H1 (cell line): ENCODE data around the gene CLCF1. TPM values are rescaled to one million over a fixed set of nuclear protein-coding genes. Genes with fewer than 3 reads are reported as not detected.
A peak's percentile ranks its signal among the peaks of the same experiment; 100 is the strongest.

Experiments
- CTCF ChIA-PET: fragments of 300-600 bp; sonication (Branson Sonifier 250); formaldehyde crosslinking; loops from one replicate; lab custom pipeline; 2021; ENCODE audit not compliant: partially characterized antibody; lab: Charles Lee
- POLR2A ChIA-PET: fragments of 300-600 bp; sonication (Branson Sonifier 250); formaldehyde crosslinking; loops from one replicate; lab custom pipeline; 2021; ENCODE audit warnings: inconsistent platforms; ENCODE audit not compliant: partially characterized antibody; lab: Charles Lee
- DNase-seq, 2 experiments: peaks; one replicate each; pipeline versions ENCODE4 v3.0.0 to v3.0.0-alpha.2; 2010 to 2022; ENCODE audit warnings: low spot score in 2 of 2, low read depth in 1 of 2, mixed read lengths in 1 of 2
- FAIRE-seq: peaks from 2 replicates; lab custom pipeline; 2011; peaks lifted over from hg19 to GRCh38; lab: Jason Lieb, UNC
- H2AFZ ChIP-seq: 2 replicates; pipeline ENCODE4 v1.8.1; 2012; ENCODE audit warnings: low read length, inconsistent platforms
- H2AK5ac ChIP-seq: 2 replicates; pipeline ENCODE4 v1.6.1; 2013; ENCODE audit warnings: low read depth, low read length
- H2BK120ac ChIP-seq: replicated peaks from 2 replicates; pipeline ENCODE3; 2013; ENCODE audit warnings: low read depth, low read length, inconsistent platforms
- H2BK12ac ChIP-seq: 2 replicates; pipeline ENCODE4 v1.6.1; 2013; ENCODE audit warnings: low read depth, low read length
- H2BK15ac ChIP-seq: 2 replicates; pipeline ENCODE4 v1.6.1; 2013; ENCODE audit warnings: low read length
- H2BK20ac ChIP-seq: 2 replicates; pipeline ENCODE4 v1.6.1; 2013; ENCODE audit warnings: low read length
- H2BK5ac ChIP-seq: 2 replicates; pipeline ENCODE4 v1.6.1; 2013; ENCODE audit warnings: low read depth, low read length
- H3K14ac ChIP-seq: 2 replicates; pipeline ENCODE4 v1.6.1; 2013; ENCODE audit warnings: inconsistent platforms; ENCODE audit not compliant: insufficient read length
- H3K18ac ChIP-seq: 2 replicates; pipeline ENCODE4 v1.6.1; 2013; ENCODE audit warnings: low read length; ENCODE audit errors: extremely low read depth
- H3K23ac ChIP-seq: 2 replicates; pipeline ENCODE4 v1.6.1; 2013; ENCODE audit warnings: inconsistent platforms; ENCODE audit not compliant: insufficient read length
- H3K23me2 ChIP-seq: 2 replicates; pipeline ENCODE4 v1.6.1; 2013; ENCODE audit warnings: low read depth, low read length
- H3K27ac ChIP-seq: 2 replicates; pipeline ENCODE4 v1.6.1; 2011; ENCODE audit warnings: low read depth, low read length, inconsistent platforms
- H3K27me3 ChIP-seq, 4 experiments: replicated peaks in 1 of 4; 1 replicate in 1 of 4; 2 replicates in 3 of 4; pipeline versions ENCODE4 v1.6.1 to v1.8.1; 2011 to 2013; ENCODE audit warnings: low read length in 3 of 4, mild to moderate bottlenecking in 3 of 4, inconsistent platforms in 2 of 4, mixed read lengths in 2 of 4, moderate library complexity in 1 of 4; ENCODE audit not compliant: control insufficient read depth in 3 of 4, insufficient read depth in 3 of 4; ENCODE audit errors: extremely low read depth in 1 of 4
- H3K36me3 ChIP-seq, 4 experiments: 2 replicates each; pipeline versions ENCODE4 v1.6.1 to v1.8.1; 2011 to 2013; ENCODE audit warnings: mild to moderate bottlenecking in 4 of 4, low read length in 3 of 4, moderate library complexity in 2 of 4, control low read depth in 1 of 4, inconsistent platforms in 1 of 4; ENCODE audit not compliant: insufficient read depth in 4 of 4, control insufficient read depth in 2 of 4
- H3K4ac ChIP-seq: replicated peaks from 2 replicates; pipeline ENCODE3; 2013; ENCODE audit warnings: low read length, low read depth, mixed read lengths, inconsistent platforms; ENCODE audit not compliant: insufficient read length
- H3K4me1 ChIP-seq, 4 experiments: replicated peaks in 1 of 4; 1 replicate in 1 of 4; 2 replicates in 3 of 4; pipeline versions ENCODE4 v1.6.1 to v1.8.1; 2011 to 2013; ENCODE audit warnings: low read length in 3 of 4, inconsistent platforms in 2 of 4, mixed read lengths in 1 of 4; ENCODE audit not compliant: insufficient read depth in 4 of 4, control insufficient read depth in 3 of 4
- H3K4me2 ChIP-seq, 2 experiments: 2 replicates each; pipeline versions ENCODE4 v1.6.1 to v1.8.1; 2011 to 2013; ENCODE audit warnings: low read depth in 2 of 2, low read length in 2 of 2, control low read depth in 1 of 2, inconsistent platforms in 1 of 2, mild to moderate bottlenecking in 1 of 2; ENCODE audit not compliant: insufficient read depth in 1 of 2
- H3K4me3 ChIP-seq, 4 experiments: fragments of 200-600, 300-600 bp in 1 of 4; sonication (generic), shearing (Covaris generic), sonication (Bioruptor Twin) in 1 of 4; 2 replicates each; pipeline versions ENCODE4 v1.5.1 to v1.8.1; 2011 to 2016; ENCODE audit warnings: low read length in 4 of 4, low read depth in 3 of 4, control low read depth in 2 of 4, inconsistent platforms in 2 of 4, mild to moderate bottlenecking in 2 of 4, mixed read lengths in 1 of 4, moderate library complexity in 1 of 4; ENCODE audit not compliant: insufficient read depth in 2 of 4; ENCODE audit errors: extremely low read depth in 1 of 4
- H3K56ac ChIP-seq: replicated peaks from 2 replicates; pipeline ENCODE3; 2013; ENCODE audit warnings: low read depth, mild to moderate bottlenecking, mixed read lengths, low read length, inconsistent platforms; ENCODE audit not compliant: insufficient read length
- H3K79me1 ChIP-seq: 2 replicates; pipeline ENCODE4 v1.6.1; 2013; ENCODE audit warnings: low read depth, low read length, control low read depth
- H3K79me2 ChIP-seq, 2 experiments: 2 replicates each; pipeline versions ENCODE4 v1.6.1 to v1.8.1; 2012 to 2013; ENCODE audit warnings: low read length in 2 of 2, mild to moderate bottlenecking in 2 of 2, inconsistent platforms in 1 of 2; ENCODE audit not compliant: insufficient read depth in 2 of 2, control insufficient read depth in 1 of 2
- H3K9ac ChIP-seq, 4 experiments: replicated peaks in 1 of 4; 1 replicate in 1 of 4; 2 replicates in 3 of 4; pipeline versions ENCODE4 v1.6.1 to v1.8.1; 2011 to 2013; ENCODE audit warnings: low read depth in 3 of 4, low read length in 3 of 4, control low read depth in 2 of 4, mild to moderate bottlenecking in 2 of 4, moderate library complexity in 2 of 4, inconsistent platforms in 1 of 4; ENCODE audit errors: extremely low read depth in 1 of 4
- H3K9me3 ChIP-seq, 2 experiments: 2 replicates each; pipeline versions ENCODE4 v1.6.1 to v1.8.1; 2012 to 2013; ENCODE audit warnings: mild to moderate bottlenecking in 2 of 2, moderate library complexity in 2 of 2, control low read depth in 1 of 2, inconsistent platforms in 1 of 2, low read depth in 1 of 2, low read length in 1 of 2, mixed read lengths in 1 of 2; ENCODE audit not compliant: insufficient read depth in 2 of 2
- H4K20me1 ChIP-seq, 2 experiments: replicated peaks in 1 of 2; 2 replicates each; pipeline versions ENCODE3 to v1.8.1; 2011 to 2013; ENCODE audit warnings: inconsistent platforms in 2 of 2, low read length in 2 of 2, mild to moderate bottlenecking in 1 of 2; ENCODE audit not compliant: insufficient read depth in 2 of 2, control insufficient read depth in 1 of 2
- H4K5ac ChIP-seq: 2 replicates; pipeline ENCODE4 v1.6.1; 2013; ENCODE audit warnings: low read length, low read depth, mixed read lengths, inconsistent platforms; ENCODE audit not compliant: insufficient read length
- H4K8ac ChIP-seq: 2 replicates; pipeline ENCODE4 v1.8.0; 2013; ENCODE audit warnings: mild to moderate bottlenecking, moderate library complexity, low read length, inconsistent platforms; ENCODE audit not compliant: insufficient read depth; ENCODE audit errors: extremely low read depth
- H4K91ac ChIP-seq: replicated peaks from 2 replicates; pipeline ENCODE3; 2013; ENCODE audit warnings: low read length, mixed read lengths, inconsistent platforms; ENCODE audit not compliant: insufficient read length
- WGBS, 2 experiments: shearing (Covaris generic) in 1 of 2; methylation state at CpG; one replicate each; pipeline versions ENCODE4 v1.1.6 to v1.1.7; 2013 to 2015; ENCODE audit warnings: low lambda C conversion rate in 2 of 2, mixed read lengths in 2 of 2, inconsistent platforms in 1 of 2, low coverage in 1 of 2, missing lambda C conversion rate in 1 of 2; ENCODE audit not compliant: insufficient replicate concordance in 2 of 2, insufficient coverage in 1 of 2, insufficient read length in 1 of 2; ENCODE audit errors: extremely low coverage in 1 of 2, missing lambda C conversion rate in 1 of 2; 5-methylcytosine and 5-hydroxymethylcytosine counted together
- polyA plus RNA-seq, 7 experiments: library from polyadenylated mRNA; depleted of rRNA in 3 of 7; stranded (reverse) in 5 of 7; unstranded in 2 of 7; fragments of >200 nt in 5 of 7; fragments of 200-250 nt in 2 of 7; gene quantifications; 1 replicate in 5 of 7; 2 replicates in 1 of 7; 4 replicates in 1 of 7; pipeline versions ENCODE4 v1.2.1 to v1.2.3, GENCODE V29; 2011 to 2013; ENCODE audit warnings: missing spikeins in 2 of 7, mixed read lengths in 2 of 7
- total RNA-seq: library from RNA; stranded (reverse); fragmentation: NEBNext Ultra II Directional; extraction: Animal tissue kit (Norgen Biotek cat#: 25700); gene quantifications from 2 replicates; pipeline ENCODE4 v1.2.1, GENCODE V29; 2021
- TF ChIP-seq, protein P1 (sequence below): IDR thresholded peaks from 2 replicates; pipeline ENCODE4 v1.6.1; 2012; ENCODE audit warnings: inconsistent platforms

Gene CLCF1
- total and polyA plus RNA-seq, 2 of the 8 experiments (the other 6 are each of a cell fraction or from before 2014, with no cell fraction given) = 0.32 to 1.2 TPM

DNA sequence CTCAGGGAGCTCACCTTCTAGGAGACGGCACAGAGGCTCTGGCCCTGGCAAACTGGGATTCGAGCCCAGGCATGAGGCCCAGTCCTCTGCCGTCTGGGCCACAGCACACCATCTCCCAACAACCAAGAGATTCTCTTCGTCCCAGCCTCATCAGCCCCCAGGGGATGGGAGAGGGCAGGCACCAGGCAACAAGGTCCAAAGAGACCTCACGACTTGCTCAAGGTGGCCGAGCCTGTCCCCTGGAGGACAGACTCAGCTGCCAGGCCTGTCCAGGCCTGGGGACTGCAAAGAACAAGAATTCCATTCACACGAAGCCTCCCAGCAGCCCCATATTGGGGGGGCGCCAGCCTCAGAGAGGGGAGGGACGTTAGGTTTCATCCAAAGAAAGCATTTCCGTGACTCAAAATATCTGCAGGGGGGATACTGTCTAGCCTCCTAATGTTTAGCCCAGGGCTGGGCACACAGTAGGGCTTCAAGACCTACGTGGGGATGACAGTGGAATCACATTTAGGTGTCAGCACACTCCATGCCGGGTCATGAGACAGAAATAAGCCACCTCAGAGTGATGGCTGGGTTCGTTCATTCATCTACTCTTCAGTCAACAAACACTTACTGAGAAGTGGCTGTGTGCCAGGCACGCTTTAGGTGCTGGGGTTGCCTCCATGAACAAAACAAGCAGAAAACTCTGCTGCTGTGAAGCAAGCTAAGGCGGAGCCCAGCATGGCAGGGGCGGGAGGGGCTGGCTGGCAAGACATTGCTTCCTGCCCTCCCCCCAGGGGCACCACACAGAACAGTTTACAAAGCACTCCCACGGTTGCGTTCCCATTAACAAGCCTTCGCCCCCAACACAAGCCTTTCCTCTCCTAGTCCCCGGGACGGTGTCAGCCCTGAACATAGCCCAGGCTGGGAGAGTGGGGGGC is 43.3 kb upstream of the CLCF1 start:
- CTCF ChIA-PET = interaction anchor here (0.7 to 1.6 kb wide), 6 partner anchors 10 to 65 kb away, joined by 3 to 5 read pairs (median 4); partner anchors contain the start of genes PPP1CA and TBC1D10C
- Histone ChIP-seq H3K9ac (no peak overlapping the region; a peak in 2 of 7 replicates), H3K4me2 (peak overlapping the region; percentile 57 to 86; a peak in 2 of 4 replicates), H3K27me3 (peaks cover 0 to 18% (median 7%) of the 10 kb centered on the region in 4 experiments; a peak in 5 of 7 replicates), H3K36me3 (no peaks in the 10 kb centered on the region), H3K79me2 (no peaks in the 10 kb centered on the region), H2BK15ac (no peak overlapping the region), H3K23me2 (peaks cover 12% of the 10 kb centered on the region; the same call in 1 of the 2 replicates), H3K4ac (peak overlapping the region; percentile 46), H3K27ac (no peak overlapping the region), H2BK120ac (no peak overlapping the region), H2BK5ac (no peak overlapping the region), H4K20me1 (peaks cover 0 to 3% of the 10 kb centered on the region in 2 experiments), H4K8ac (no peak overlapping the region; the same call in 1 of the 2 replicates), H4K91ac (no peak overlapping the region), H2AFZ (no peak overlapping the region), H2BK20ac (no peak overlapping the region), H3K14ac (no peak overlapping the region), H3K18ac (no peak overlapping the region; the same call in 1 of the 2 replicates), H3K79me1 (no peaks in the 10 kb centered on the region), H3K4me1 (peaks cover 4 to 15% (median 11%) of the 10 kb centered on the region in 4 experiments), H3K9me3 (no peaks in the 10 kb centered on the region), H2BK12ac (0 out of 2 replicates have a peak overlapping the region, but pooled peaks have one; percentile 68), H4K5ac (no peak overlapping the region), H3K56ac (no peak overlapping the region), H3K23ac (no peak overlapping the region), H3K4me3 (peak overlapping the region in 1 of 4 experiments; percentile 67; a peak in 1 of 8 replicates), H2AK5ac (peak overlapping the region; percentile 93; the same call in 1 of the 2 replicates)
- POLR2A ChIA-PET = interaction anchor here (1.3 to 10.2 kb wide), 4 partner anchors 19 to 66 kb away, joined by 3 to 104 read pairs (median 4); partner anchors contain the start of genes PTPRCAP and RAD9A
- 78% methylated on average over 20 of the region's 21 CpGs; no CpG with 5 or more reads in 1 of the 2 experiments for WGBS, 2 experiments
- DNase-seq = no peak
- TF ChIP-seq, protein P1, sequence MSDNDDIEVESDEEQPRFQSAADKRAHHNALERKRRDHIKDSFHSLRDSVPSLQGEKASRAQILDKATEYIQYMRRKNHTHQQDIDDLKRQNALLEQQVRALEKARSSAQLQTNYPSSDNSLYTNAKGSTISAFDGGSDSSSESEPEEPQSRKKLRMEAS = no peak
- no peak for FAIRE-seq
